H9 (cell line): ENCODE results near the gene MAP3K19. TPM values are rescaled to one million over a fixed set of nuclear protein-coding genes. Genes with fewer than 3 reads are reported as not detected.

Source experiments
- DNase-seq: peaks from one replicate; pipeline ENCODE4 v3.0.0-alpha.2; 2017
- H2AFZ ChIP-seq: one replicate; pipeline ENCODE4 v1.6.1; 2013; ENCODE audit warnings: mild to moderate bottlenecking, low read length, control low read depth, moderate library complexity
- H2AK5ac ChIP-seq: 2 replicates; pipeline ENCODE4 v1.6.1; 2013; ENCODE audit warnings: low read length, control low read depth, mixed read lengths; ENCODE audit not compliant: insufficient read length
- H2BK120ac ChIP-seq: one replicate; pipeline ENCODE4 v1.6.1; 2013; ENCODE audit warnings: low read depth, mild to moderate bottlenecking, low read length, control low read depth, inconsistent platforms; ENCODE audit not compliant: poor library complexity, severe bottlenecking
- H2BK12ac ChIP-seq: 2 replicates; pipeline ENCODE4 v1.6.1; 2013; ENCODE audit warnings: low read length, control low read depth, mixed read lengths, low read depth; ENCODE audit not compliant: insufficient read length
- H2BK15ac ChIP-seq: 2 replicates; pipeline ENCODE4 v1.6.1; 2013; ENCODE audit warnings: low read depth, low read length, control low read depth
- H2BK20ac ChIP-seq: one replicate; pipeline ENCODE4 v1.6.1; 2013; ENCODE audit warnings: low read depth, mild to moderate bottlenecking, low read length, control low read depth, inconsistent platforms; ENCODE audit not compliant: poor library complexity, severe bottlenecking
- H2BK5ac ChIP-seq: 2 replicates; pipeline ENCODE4 v1.6.1; 2013; ENCODE audit warnings: low read length, control low read depth, mixed read lengths; ENCODE audit not compliant: insufficient read length
- H3K14ac ChIP-seq: 2 replicates; pipeline ENCODE4 v1.6.1; 2013; ENCODE audit warnings: low read length, control low read depth; ENCODE audit not compliant: insufficient read depth
- H3K18ac ChIP-seq: 2 replicates; pipeline ENCODE4 v1.6.1; 2013; ENCODE audit warnings: low read depth, mild to moderate bottlenecking, mixed read lengths, low read length, control low read depth; ENCODE audit not compliant: insufficient read length
- H3K23ac ChIP-seq: 2 replicates; pipeline ENCODE4 v1.6.1; 2013; ENCODE audit warnings: low read length, control low read depth, mixed read lengths, low read depth; ENCODE audit not compliant: insufficient read length
- H3K23me2 ChIP-seq: 2 replicates; pipeline ENCODE4 v1.6.1; 2013; ENCODE audit warnings: low read depth, mild to moderate bottlenecking, mixed read lengths, low read length, control low read depth; ENCODE audit not compliant: insufficient read length, poor library complexity, severe bottlenecking
- H3K27ac ChIP-seq: 2 replicates; pipeline ENCODE4 v1.5.1; 2013; ENCODE audit warnings: low read length, control low read depth, mixed read lengths, low read depth; ENCODE audit not compliant: insufficient read length
- H3K27me3 ChIP-seq: 2 replicates; pipeline ENCODE4 v1.6.1; 2013; ENCODE audit warnings: low read length, control low read depth, inconsistent platforms; ENCODE audit not compliant: insufficient read depth
- H3K4ac ChIP-seq: 2 replicates; pipeline ENCODE4 v1.6.1; 2013; ENCODE audit warnings: low read depth, mild to moderate bottlenecking, control low read depth, inconsistent platforms, low read length, moderate library complexity
- H3K4me1 ChIP-seq: 2 replicates; pipeline ENCODE4 v1.6.1; 2013; ENCODE audit warnings: low read length, control low read depth, inconsistent platforms; ENCODE audit not compliant: insufficient read depth
- H3K4me2 ChIP-seq: 2 replicates; pipeline ENCODE4 v1.6.1; 2013; ENCODE audit warnings: low read length, control low read depth, mixed read lengths; ENCODE audit not compliant: insufficient read length, insufficient read depth
- H3K56ac ChIP-seq: 2 replicates; pipeline ENCODE4 v1.6.1; 2013; ENCODE audit warnings: low read depth, mild to moderate bottlenecking, mixed read lengths, low read length, control low read depth; ENCODE audit not compliant: insufficient read length
- H3K79me1 ChIP-seq: 2 replicates; pipeline ENCODE4 v1.6.1; 2013; ENCODE audit warnings: low read depth, mild to moderate bottlenecking, moderate library complexity, low read length, control low read depth, inconsistent platforms; ENCODE audit not compliant: insufficient read depth, poor library complexity, severe bottlenecking
- H3K79me2 ChIP-seq: 2 replicates; pipeline ENCODE4 v1.6.1; 2013; ENCODE audit warnings: low read length, control low read depth, inconsistent platforms; ENCODE audit not compliant: insufficient read depth
- H3K9ac ChIP-seq: 2 replicates; pipeline ENCODE4 v1.6.1; 2013; ENCODE audit warnings: low read length, control low read depth, mixed read lengths; ENCODE audit not compliant: insufficient read length; ENCODE audit errors: extremely low read depth
- H3K9me3 ChIP-seq: one replicate; pipeline ENCODE4 v1.6.1; 2013; ENCODE audit warnings: low read depth, low read length, inconsistent platforms; ENCODE audit not compliant: control insufficient read depth
- H3T11ph ChIP-seq: one replicate; pipeline ENCODE4 v1.6.1; 2013; ENCODE audit warnings: mild to moderate bottlenecking, low read length, control low read depth, inconsistent platforms
- H4K20me1 ChIP-seq: one replicate; pipeline ENCODE4 v1.6.1; 2013; ENCODE audit not compliant: control insufficient read depth, insufficient read length, insufficient read depth
- H4K5ac ChIP-seq: 2 replicates; pipeline ENCODE4 v1.6.1; 2013; ENCODE audit warnings: low read depth, mild to moderate bottlenecking, mixed read lengths, low read length, control low read depth; ENCODE audit not compliant: insufficient read length
- H4K8ac ChIP-seq: replicated peaks from 2 replicates; pipeline ENCODE4 v1.6.1; 2013; ENCODE audit warnings: low read length, control low read depth, mixed read lengths, low read depth; ENCODE audit not compliant: insufficient read length
- H4K91ac ChIP-seq: 2 replicates; pipeline ENCODE4 v1.6.1; 2013; ENCODE audit warnings: low read depth, mild to moderate bottlenecking, moderate library complexity, mixed read lengths, low read length, control low read depth; ENCODE audit not compliant: insufficient read length
- H3K27ac Mint-ChIP-seq, 3 experiments: 2 replicates in 2 of 3; 3 replicates in 1 of 3; pipeline ENCODE4 v1.8.0; 2020 to 2021; ENCODE audit warnings: mixed read lengths in 3 of 3, mild to moderate bottlenecking in 1 of 3, moderate library complexity in 1 of 3
- H3K27me3 Mint-ChIP-seq: 2 replicates; pipeline ENCODE4 v1.8.0; 2021; ENCODE audit warnings: low read depth, mild to moderate bottlenecking, moderate library complexity, mixed read lengths
- H3K36me3 Mint-ChIP-seq, 3 experiments: 2 replicates in 2 of 3; 3 replicates in 1 of 3; pipeline ENCODE4 v1.8.0; 2020 to 2021; ENCODE audit warnings: low read depth in 3 of 3, mixed read lengths in 3 of 3; ENCODE audit not compliant: insufficient read depth in 1 of 3
- H3K4me1 Mint-ChIP-seq, 2 experiments: 2 replicates each; pipeline ENCODE4 v1.8.0; 2020; ENCODE audit warnings: mixed read lengths in 2 of 2
- H3K4me3 Mint-ChIP-seq, 2 experiments: 2 replicates in 1 of 2; 3 replicates in 1 of 2; pipeline ENCODE4 v1.8.0; 2020 to 2021; ENCODE audit warnings: mild to moderate bottlenecking in 2 of 2, mixed read lengths in 2 of 2, moderate library complexity in 1 of 2
- H3K9me3 Mint-ChIP-seq, 2 experiments: 2 replicates in 1 of 2; 3 replicates in 1 of 2; pipeline ENCODE4 v1.8.0; 2020; ENCODE audit warnings: mild to moderate bottlenecking in 2 of 2, mixed read lengths in 2 of 2, moderate library complexity in 1 of 2
- WGBS: extraction: QIAGEN DNeasy Blood & Tissue Kit; methylation state at CpG from one replicate; pipeline ENCODE4 v1.1.7; 2013; ENCODE audit warnings: missing lambda C conversion rate, low lambda C conversion rate, mixed read lengths; ENCODE audit not compliant: insufficient read length; ENCODE audit errors: extremely low coverage; 5-methylcytosine and 5-hydroxymethylcytosine counted together
- total RNA-seq: library from RNA; stranded (reverse); gene quantifications from 2 replicates; pipeline ENCODE4 v1.2.1, GENCODE V29; 2021
- TF ChIP-seq, protein P1 (sequence below): fragments of 200-600 bp; sonication (generic); conservative IDR thresholded peaks from 3 replicates; pipeline ENCODE4 v1.8.0; 2021; ENCODE audit warnings: antibody characterized with exemption, mild to moderate bottlenecking

MAP3K19 gene
- total RNA-seq, 1 experiment from 2014 or later, result not detected

DNA sequence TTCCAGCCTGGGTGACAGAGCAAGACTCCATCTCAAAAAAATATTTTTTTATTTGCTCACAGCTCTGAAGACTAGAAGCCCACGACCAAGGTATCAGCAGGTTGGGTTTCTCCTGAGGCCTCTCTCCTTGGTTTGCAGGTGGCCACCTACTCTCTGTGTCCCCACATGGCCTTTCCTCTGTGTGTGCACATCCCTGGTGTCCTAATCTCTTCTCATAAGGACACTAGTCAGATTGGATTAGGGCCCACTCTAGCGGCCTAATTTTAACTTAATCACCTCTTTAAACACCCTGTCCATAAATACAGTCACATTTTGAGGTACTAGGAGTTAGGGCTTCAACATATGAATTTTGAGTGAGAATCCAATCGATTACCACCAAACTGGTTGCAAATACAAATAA lies 2.9 kb upstream of the MAP3K19 start:
- H3K9ac ChIP-seq, result no peak overlapping the region
- H2AK5ac ChIP-seq, result no peak overlapping the region
- no peak overlapping the region for H3K4me2 ChIP-seq
- H3K79me1 ChIP-seq, result peaks cover 9% of the 10 kb centered on the region
- H3K4ac ChIP-seq, result no peak overlapping the region
- no peak overlapping the region for H2BK120ac ChIP-seq
- Mint-ChIP-seq H3K36me3 (peaks cover 0 to 8% (median 3%) of the 10 kb centered on the region in 3 experiments; a peak in 1 of 7 replicates), H3K4me1 (peaks cover 15% of the 10 kb centered on the region in 2 experiments), H3K27me3 (no peaks in the 10 kb centered on the region), H3K9me3 (no peaks in the 10 kb centered on the region), H3K4me3 (no peak overlapping the region), H3K27ac (no peak overlapping the region)
- DNase-seq, result no peak
- H3K18ac ChIP-seq, result no peak overlapping the region
- no peaks in the 10 kb centered on the region for H3K27me3 ChIP-seq
- no peak overlapping the region for H2BK12ac ChIP-seq
- no peak overlapping the region for H2BK15ac ChIP-seq
- H2BK5ac ChIP-seq, result no peak overlapping the region
- no peak overlapping the region for H4K91ac ChIP-seq
- TF ChIP-seq, protein P1, sequence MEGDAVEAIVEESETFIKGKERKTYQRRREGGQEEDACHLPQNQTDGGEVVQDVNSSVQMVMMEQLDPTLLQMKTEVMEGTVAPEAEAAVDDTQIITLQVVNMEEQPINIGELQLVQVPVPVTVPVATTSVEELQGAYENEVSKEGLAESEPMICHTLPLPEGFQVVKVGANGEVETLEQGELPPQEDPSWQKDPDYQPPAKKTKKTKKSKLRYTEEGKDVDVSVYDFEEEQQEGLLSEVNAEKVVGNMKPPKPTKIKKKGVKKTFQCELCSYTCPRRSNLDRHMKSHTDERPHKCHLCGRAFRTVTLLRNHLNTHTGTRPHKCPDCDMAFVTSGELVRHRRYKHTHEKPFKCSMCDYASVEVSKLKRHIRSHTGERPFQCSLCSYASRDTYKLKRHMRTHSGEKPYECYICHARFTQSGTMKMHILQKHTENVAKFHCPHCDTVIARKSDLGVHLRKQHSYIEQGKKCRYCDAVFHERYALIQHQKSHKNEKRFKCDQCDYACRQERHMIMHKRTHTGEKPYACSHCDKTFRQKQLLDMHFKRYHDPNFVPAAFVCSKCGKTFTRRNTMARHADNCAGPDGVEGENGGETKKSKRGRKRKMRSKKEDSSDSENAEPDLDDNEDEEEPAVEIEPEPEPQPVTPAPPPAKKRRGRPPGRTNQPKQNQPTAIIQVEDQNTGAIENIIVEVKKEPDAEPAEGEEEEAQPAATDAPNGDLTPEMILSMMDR, result no peak
- peaks cover 4% of the 10 kb centered on the region for H3K23me2 ChIP-seq
- no peak overlapping the region for H2BK20ac ChIP-seq
- no peak overlapping the region for H3K14ac ChIP-seq
- no peak overlapping the region for H4K5ac ChIP-seq
- no peak overlapping the region for H3K27ac ChIP-seq
- H3K79me2 ChIP-seq, result peaks cover 6% of the 10 kb centered on the region; the same call in 1 of the 2 replicates
- H4K20me1 ChIP-seq, result no peaks in the 10 kb centered on the region
- H3K56ac ChIP-seq, result no peak overlapping the region
- H3K4me1 ChIP-seq, result no peaks in the 10 kb centered on the region
- H3K23ac ChIP-seq, result no peak overlapping the region
- no peak overlapping the region for H3T11ph ChIP-seq
- no peaks in the 10 kb centered on the region for H3K9me3 ChIP-seq
- WGBS, result no CpG with 5 or more reads among the region's 3 CpGs
- H2AFZ ChIP-seq, result no peak overlapping the region
- no peak overlapping the region for H4K8ac ChIP-seq
